HG02642 (cell line): Measurements from ENCODE around the gene S100A16.
"Not testable (repeated sequence)": the region's sequence is repeated elsewhere in the genome, so short reads cannot be mapped to it uniquely, and the experiment has no call there.

Source experiments
- ATAC-seq: cut with Tn5 transposase; IDR thresholded peaks from one replicate; pipeline ENCODE4 v1.9.1; 2021; ENCODE audit warnings: mild to moderate bottlenecking; ENCODE audit not compliant: unreplicated experiment, poor library complexity

The S100A16 gene

GRCh38 chr1:153597206-153597605 lies 15.7 kb downstream of the S100A16 start:
- no peak for ATAC-seq

- ATAC-seq: no peak
Observed at GRCh38 chr1:153592748-153593147, 20.2 kb downstream of the S100A16 start.

GRCh38 chr1:153588482-153588881 lies 24.5 kb downstream of the S100A16 start:
- ATAC-seq: no peak

GRCh38 chr1:153588033-153588432 lies 24.9 kb downstream of the S100A16 start:
- not testable (repeated sequence) for ATAC-seq

- no peak for ATAC-seq
Observed at GRCh38 chr1:153587314-153587713, 25.6 kb downstream of the S100A16 start.

GRCh38 chr1:153586347-153586746 lies 26.6 kb downstream of the S100A16 start:
- ATAC-seq: no peak

GRCh38 chr1:153585006-153585405 lies 27.9 kb downstream of the S100A16 start:
- ATAC-seq: no peak

- no peak for ATAC-seq
Observed at GRCh38 chr1:153583976-153584375, 29.0 kb downstream of the S100A16 start.

GRCh38 chr1:153583514-153583913 lies 29.4 kb downstream of the S100A16 start:
- ATAC-seq: not testable (repeated sequence)

GRCh38 chr1:153582836-153583235 lies 30.1 kb downstream of the S100A16 start:
- not testable (repeated sequence) for ATAC-seq

GRCh38 chr1:153578936-153579335 lies 34.0 kb downstream of the S100A16 start:
- no peak for ATAC-seq

GRCh38 chr1:153578490-153578889 lies 34.4 kb downstream of the S100A16 start:
- no peak for ATAC-seq

- no peak for ATAC-seq
Observed at GRCh38 chr1:153577624-153578051, 35.3 kb downstream of the S100A16 start.

- ATAC-seq: no peak
Observed at GRCh38 chr1:153577138-153577537, 35.8 kb downstream of the S100A16 start.

GRCh38 chr1:153575497-153575896 lies 37.4 kb downstream of the S100A16 start:
- not testable (repeated sequence) for ATAC-seq

GRCh38 chr1:153575081-153575491 lies 37.9 kb downstream of the S100A16 start:
- ATAC-seq: not testable (repeated sequence)

- no peak for ATAC-seq
Observed at GRCh38 chr1:153573351-153573750, 39.6 kb downstream of the S100A16 start.

GRCh38 chr1:153572569-153573015 lies 40.3 kb downstream of the S100A16 start:
- peak; percentile 70 for ATAC-seq

- ATAC-seq: no peak
Observed at GRCh38 chr1:153571706-153572105, 41.2 kb downstream of the S100A16 start.

GRCh38 chr1:153570874-153571273 lies 42.1 kb downstream of the S100A16 start:
- no peak for ATAC-seq

- ATAC-seq: no peak
Observed at GRCh38 chr1:153569465-153569864, 43.5 kb downstream of the S100A16 start.

- ATAC-seq: no peak
Observed at GRCh38 chr1:153568367-153569099, 44.4 kb downstream of the S100A16 start.
